H9 (cell line): Measurements from ENCODE around the gene INTS6. TPM values are rescaled to one million over a fixed set of nuclear protein-coding genes. Genes with fewer than 3 reads are reported as not detected.

Experiments
- DNase-seq: peaks from one replicate; pipeline ENCODE4 v3.0.0-alpha.2; 2017
- H2AFZ ChIP-seq: one replicate; pipeline ENCODE4 v1.6.1; 2013; ENCODE audit warnings: mild to moderate bottlenecking, low read length, control low read depth, moderate library complexity
- H2AK5ac ChIP-seq: 2 replicates; pipeline ENCODE4 v1.6.1; 2013; ENCODE audit warnings: low read length, control low read depth, mixed read lengths; ENCODE audit not compliant: insufficient read length
- H2BK120ac ChIP-seq: one replicate; pipeline ENCODE4 v1.6.1; 2013; ENCODE audit warnings: low read depth, mild to moderate bottlenecking, low read length, control low read depth, inconsistent platforms; ENCODE audit not compliant: poor library complexity, severe bottlenecking
- H2BK12ac ChIP-seq: 2 replicates; pipeline ENCODE4 v1.6.1; 2013; ENCODE audit warnings: low read length, control low read depth, mixed read lengths, low read depth; ENCODE audit not compliant: insufficient read length
- H2BK15ac ChIP-seq: 2 replicates; pipeline ENCODE4 v1.6.1; 2013; ENCODE audit warnings: low read depth, low read length, control low read depth
- H2BK20ac ChIP-seq: one replicate; pipeline ENCODE4 v1.6.1; 2013; ENCODE audit warnings: low read depth, mild to moderate bottlenecking, low read length, control low read depth, inconsistent platforms; ENCODE audit not compliant: poor library complexity, severe bottlenecking
- H2BK5ac ChIP-seq: 2 replicates; pipeline ENCODE4 v1.6.1; 2013; ENCODE audit warnings: low read length, control low read depth, mixed read lengths; ENCODE audit not compliant: insufficient read length
- H3K14ac ChIP-seq: 2 replicates; pipeline ENCODE4 v1.6.1; 2013; ENCODE audit warnings: low read length, control low read depth; ENCODE audit not compliant: insufficient read depth
- H3K18ac ChIP-seq: 2 replicates; pipeline ENCODE4 v1.6.1; 2013; ENCODE audit warnings: low read depth, mild to moderate bottlenecking, mixed read lengths, low read length, control low read depth; ENCODE audit not compliant: insufficient read length
- H3K23ac ChIP-seq: 2 replicates; pipeline ENCODE4 v1.6.1; 2013; ENCODE audit warnings: low read length, control low read depth, mixed read lengths, low read depth; ENCODE audit not compliant: insufficient read length
- H3K23me2 ChIP-seq: 2 replicates; pipeline ENCODE4 v1.6.1; 2013; ENCODE audit warnings: low read depth, mild to moderate bottlenecking, mixed read lengths, low read length, control low read depth; ENCODE audit not compliant: insufficient read length, poor library complexity, severe bottlenecking
- H3K27ac ChIP-seq: 2 replicates; pipeline ENCODE4 v1.5.1; 2013; ENCODE audit warnings: low read length, control low read depth, mixed read lengths, low read depth; ENCODE audit not compliant: insufficient read length
- H3K27me3 ChIP-seq: 2 replicates; pipeline ENCODE4 v1.6.1; 2013; ENCODE audit warnings: low read length, control low read depth, inconsistent platforms; ENCODE audit not compliant: insufficient read depth
- H3K4ac ChIP-seq: 2 replicates; pipeline ENCODE4 v1.6.1; 2013; ENCODE audit warnings: low read depth, mild to moderate bottlenecking, control low read depth, inconsistent platforms, low read length, moderate library complexity
- H3K4me1 ChIP-seq: 2 replicates; pipeline ENCODE4 v1.6.1; 2013; ENCODE audit warnings: low read length, control low read depth, inconsistent platforms; ENCODE audit not compliant: insufficient read depth
- H3K4me2 ChIP-seq: 2 replicates; pipeline ENCODE4 v1.6.1; 2013; ENCODE audit warnings: low read length, control low read depth, mixed read lengths; ENCODE audit not compliant: insufficient read length, insufficient read depth
- H3K56ac ChIP-seq: 2 replicates; pipeline ENCODE4 v1.6.1; 2013; ENCODE audit warnings: low read depth, mild to moderate bottlenecking, mixed read lengths, low read length, control low read depth; ENCODE audit not compliant: insufficient read length
- H3K79me1 ChIP-seq: 2 replicates; pipeline ENCODE4 v1.6.1; 2013; ENCODE audit warnings: low read depth, mild to moderate bottlenecking, moderate library complexity, low read length, control low read depth, inconsistent platforms; ENCODE audit not compliant: insufficient read depth, poor library complexity, severe bottlenecking
- H3K79me2 ChIP-seq: 2 replicates; pipeline ENCODE4 v1.6.1; 2013; ENCODE audit warnings: low read length, control low read depth, inconsistent platforms; ENCODE audit not compliant: insufficient read depth
- H3K9ac ChIP-seq: 2 replicates; pipeline ENCODE4 v1.6.1; 2013; ENCODE audit warnings: low read length, control low read depth, mixed read lengths; ENCODE audit not compliant: insufficient read length; ENCODE audit errors: extremely low read depth
- H3K9me3 ChIP-seq: one replicate; pipeline ENCODE4 v1.6.1; 2013; ENCODE audit warnings: low read depth, low read length, inconsistent platforms; ENCODE audit not compliant: control insufficient read depth
- H3T11ph ChIP-seq: one replicate; pipeline ENCODE4 v1.6.1; 2013; ENCODE audit warnings: mild to moderate bottlenecking, low read length, control low read depth, inconsistent platforms
- H4K20me1 ChIP-seq: one replicate; pipeline ENCODE4 v1.6.1; 2013; ENCODE audit not compliant: control insufficient read depth, insufficient read length, insufficient read depth
- H4K5ac ChIP-seq: 2 replicates; pipeline ENCODE4 v1.6.1; 2013; ENCODE audit warnings: low read depth, mild to moderate bottlenecking, mixed read lengths, low read length, control low read depth; ENCODE audit not compliant: insufficient read length
- H4K8ac ChIP-seq: replicated peaks from 2 replicates; pipeline ENCODE4 v1.6.1; 2013; ENCODE audit warnings: low read length, control low read depth, mixed read lengths, low read depth; ENCODE audit not compliant: insufficient read length
- H4K91ac ChIP-seq: 2 replicates; pipeline ENCODE4 v1.6.1; 2013; ENCODE audit warnings: low read depth, mild to moderate bottlenecking, moderate library complexity, mixed read lengths, low read length, control low read depth; ENCODE audit not compliant: insufficient read length
- H3K27ac Mint-ChIP-seq, 3 experiments: 2 replicates in 2 of 3; 3 replicates in 1 of 3; pipeline ENCODE4 v1.8.0; 2020 to 2021; ENCODE audit warnings: mixed read lengths in 3 of 3, mild to moderate bottlenecking in 1 of 3, moderate library complexity in 1 of 3
- H3K27me3 Mint-ChIP-seq: 2 replicates; pipeline ENCODE4 v1.8.0; 2021; ENCODE audit warnings: low read depth, mild to moderate bottlenecking, moderate library complexity, mixed read lengths
- H3K36me3 Mint-ChIP-seq, 3 experiments: 2 replicates in 2 of 3; 3 replicates in 1 of 3; pipeline ENCODE4 v1.8.0; 2020 to 2021; ENCODE audit warnings: low read depth in 3 of 3, mixed read lengths in 3 of 3; ENCODE audit not compliant: insufficient read depth in 1 of 3
- H3K4me1 Mint-ChIP-seq, 2 experiments: 2 replicates each; pipeline ENCODE4 v1.8.0; 2020; ENCODE audit warnings: mixed read lengths in 2 of 2
- H3K4me3 Mint-ChIP-seq, 2 experiments: 2 replicates in 1 of 2; 3 replicates in 1 of 2; pipeline ENCODE4 v1.8.0; 2020 to 2021; ENCODE audit warnings: mild to moderate bottlenecking in 2 of 2, mixed read lengths in 2 of 2, moderate library complexity in 1 of 2
- H3K9me3 Mint-ChIP-seq, 2 experiments: 2 replicates in 1 of 2; 3 replicates in 1 of 2; pipeline ENCODE4 v1.8.0; 2020; ENCODE audit warnings: mild to moderate bottlenecking in 2 of 2, mixed read lengths in 2 of 2, moderate library complexity in 1 of 2
- total RNA-seq: library from RNA; stranded (reverse); gene quantifications from 2 replicates; pipeline ENCODE4 v1.2.1, GENCODE V29; 2021
- TF ChIP-seq, protein P1 (sequence below): fragments of 200-600 bp; sonication (generic); conservative IDR thresholded peaks from 3 replicates; pipeline ENCODE4 v1.8.0; 2021; ENCODE audit warnings: antibody characterized with exemption, mild to moderate bottlenecking

The INTS6 gene
- total RNA-seq, 1 experiment from 2014 or later, result 61.2 TPM

DNA sequence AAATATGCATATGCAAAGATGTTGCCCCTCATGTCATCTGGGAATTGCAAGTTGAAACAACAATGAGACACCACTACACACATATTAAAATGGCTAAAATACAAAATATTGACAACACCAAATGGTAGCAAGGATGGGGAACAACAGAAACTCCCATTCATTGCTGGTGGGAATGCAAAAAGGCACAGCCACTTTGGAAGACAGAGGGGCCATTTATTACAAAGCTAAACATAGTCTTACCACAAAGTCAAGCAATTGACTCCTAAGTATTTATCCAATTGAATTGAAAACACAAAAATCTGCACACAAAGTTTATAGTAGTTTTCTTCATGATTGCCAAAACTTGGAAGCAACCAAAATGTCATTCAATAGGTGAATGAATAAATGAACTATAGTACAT, 119.4 kb downstream of the INTS6 start:
- Histone ChIP-seq H3T11ph (no peak overlapping the region), H3K27me3 (no peaks in the 10 kb centered on the region), H4K8ac (no peak overlapping the region), H3K56ac (no peak overlapping the region), H2AFZ (no peak overlapping the region), H2BK15ac (no peak overlapping the region), H3K79me2 (no peaks in the 10 kb centered on the region), H2BK20ac (no peak overlapping the region), H2AK5ac (no peak overlapping the region), H3K27ac (no peak overlapping the region), H2BK5ac (no peak overlapping the region), H3K4me2 (no peak overlapping the region), H3K79me1 (no peaks in the 10 kb centered on the region), H4K91ac (no peak overlapping the region), H3K4ac (no peak overlapping the region), H3K23me2 (no peaks in the 10 kb centered on the region), H4K20me1 (no peaks in the 10 kb centered on the region), H3K14ac (no peak overlapping the region), H3K4me1 (no peaks in the 10 kb centered on the region; the same call in 1 of the 2 replicates), H3K9me3 (no peaks in the 10 kb centered on the region), H4K5ac (no peak overlapping the region), H3K18ac (no peak overlapping the region), H3K23ac (no peak overlapping the region), H3K9ac (no peak overlapping the region), H2BK120ac (no peak overlapping the region), H2BK12ac (no peak overlapping the region)
- no peak overlapping the region for H3K4me3 Mint-ChIP-seq
- no peak for DNase-seq
- no peak overlapping the region for H3K27ac Mint-ChIP-seq
- H3K4me1 Mint-ChIP-seq, result peaks cover 14 to 25% of the 10 kb centered on the region in 2 experiments
- no peaks in the 10 kb centered on the region for H3K36me3 Mint-ChIP-seq
- no peaks in the 10 kb centered on the region; the same call in 1 of the 2 replicates for H3K27me3 Mint-ChIP-seq
- TF ChIP-seq, protein P1, sequence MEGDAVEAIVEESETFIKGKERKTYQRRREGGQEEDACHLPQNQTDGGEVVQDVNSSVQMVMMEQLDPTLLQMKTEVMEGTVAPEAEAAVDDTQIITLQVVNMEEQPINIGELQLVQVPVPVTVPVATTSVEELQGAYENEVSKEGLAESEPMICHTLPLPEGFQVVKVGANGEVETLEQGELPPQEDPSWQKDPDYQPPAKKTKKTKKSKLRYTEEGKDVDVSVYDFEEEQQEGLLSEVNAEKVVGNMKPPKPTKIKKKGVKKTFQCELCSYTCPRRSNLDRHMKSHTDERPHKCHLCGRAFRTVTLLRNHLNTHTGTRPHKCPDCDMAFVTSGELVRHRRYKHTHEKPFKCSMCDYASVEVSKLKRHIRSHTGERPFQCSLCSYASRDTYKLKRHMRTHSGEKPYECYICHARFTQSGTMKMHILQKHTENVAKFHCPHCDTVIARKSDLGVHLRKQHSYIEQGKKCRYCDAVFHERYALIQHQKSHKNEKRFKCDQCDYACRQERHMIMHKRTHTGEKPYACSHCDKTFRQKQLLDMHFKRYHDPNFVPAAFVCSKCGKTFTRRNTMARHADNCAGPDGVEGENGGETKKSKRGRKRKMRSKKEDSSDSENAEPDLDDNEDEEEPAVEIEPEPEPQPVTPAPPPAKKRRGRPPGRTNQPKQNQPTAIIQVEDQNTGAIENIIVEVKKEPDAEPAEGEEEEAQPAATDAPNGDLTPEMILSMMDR, result no peak
- no peaks in the 10 kb centered on the region for H3K9me3 Mint-ChIP-seq
